HG03342 (cell line): Measurements from ENCODE around the gene BTRC.
"Not testable (repeated sequence)": the region's sequence is repeated elsewhere in the genome, so short reads cannot be mapped to it uniquely, and the experiment has no call there.

ENCODE experiments used
- ATAC-seq: cut with Tn5 transposase; IDR thresholded peaks from one replicate; pipeline ENCODE4 v1.9.1; 2021; ENCODE audit warnings: mild to moderate bottlenecking, moderate library complexity; ENCODE audit not compliant: unreplicated experiment

The BTRC gene

DNA sequence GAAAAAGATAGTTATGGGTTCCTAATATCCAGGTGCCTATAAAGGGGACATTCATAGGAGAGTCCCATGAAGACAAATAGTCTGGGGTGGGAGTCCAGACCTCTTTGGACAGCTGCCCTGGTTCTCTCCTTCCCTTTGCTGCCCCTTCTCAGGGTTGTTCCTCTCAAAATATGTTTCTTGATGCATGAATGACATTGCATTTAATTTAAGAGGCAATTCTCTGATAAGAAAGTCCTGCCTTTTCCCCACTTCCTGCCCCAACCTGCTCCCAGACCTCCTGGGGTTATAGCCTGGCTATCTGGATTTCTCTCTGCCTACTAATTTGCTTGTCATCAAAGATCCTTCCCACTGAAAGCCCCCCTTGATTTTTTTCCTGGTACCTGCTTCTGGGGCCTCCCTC, 12.5 kb upstream of the BTRC start:
- ATAC-seq: no peak

DNA sequence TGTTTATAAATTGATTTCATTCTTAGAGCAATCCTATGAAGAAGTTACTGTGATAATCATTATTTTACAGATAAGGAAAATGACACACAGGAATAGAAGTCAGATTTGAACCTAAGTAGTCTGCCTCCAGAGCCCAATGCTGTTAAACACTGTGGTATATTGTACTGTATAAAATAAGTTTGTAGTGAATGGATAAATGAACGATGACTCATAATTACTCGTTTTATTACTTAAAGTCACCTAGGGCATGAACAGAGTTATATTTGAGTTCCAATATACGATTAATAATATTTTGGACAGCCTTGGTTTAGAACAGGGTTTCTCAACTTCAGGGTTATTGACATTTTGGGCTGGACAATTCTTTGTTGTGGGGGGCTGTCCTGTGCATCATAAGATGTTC, 7.8 kb upstream of the BTRC start:
- ATAC-seq: no peak

DNA sequence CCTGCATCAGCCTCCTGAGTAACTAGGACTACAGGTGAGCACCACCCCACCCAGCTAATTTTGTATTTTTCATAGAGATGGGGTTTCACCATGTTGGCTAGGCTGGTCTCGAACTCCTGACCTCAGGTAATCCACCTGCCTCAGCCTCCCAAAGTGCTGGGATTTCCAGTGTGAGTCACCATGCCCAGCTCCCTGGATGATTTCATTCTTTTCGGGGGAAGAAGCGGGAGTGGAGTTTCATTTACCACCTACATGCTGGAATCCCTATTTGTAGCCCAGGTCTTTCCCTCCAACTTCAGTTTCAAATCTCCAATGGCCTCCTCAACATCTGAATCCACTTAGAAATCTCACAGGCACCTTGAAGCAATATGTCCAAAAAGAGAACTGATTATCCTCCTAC, 2.9 kb upstream of the BTRC start:
- no peak for ATAC-seq

DNA sequence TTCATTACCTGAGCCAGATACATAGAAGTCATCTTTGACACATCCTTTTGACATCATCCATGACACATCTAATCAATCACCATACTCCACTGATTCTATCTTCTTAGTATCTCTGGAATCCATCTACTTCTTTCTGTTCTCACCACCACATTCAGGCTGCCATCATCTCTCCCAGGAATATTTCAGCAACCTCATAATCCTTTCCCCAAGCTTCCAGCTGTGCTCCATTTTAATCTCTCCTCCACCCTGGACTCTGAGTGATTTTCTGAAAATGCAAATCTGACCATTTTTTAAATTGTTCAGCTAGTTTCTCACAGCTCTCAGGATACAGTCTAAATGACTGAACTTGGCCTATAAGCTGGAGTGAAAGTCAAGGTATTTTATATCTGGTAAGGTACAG, 2.5 kb upstream of the BTRC start:
- ATAC-seq: no peak

DNA sequence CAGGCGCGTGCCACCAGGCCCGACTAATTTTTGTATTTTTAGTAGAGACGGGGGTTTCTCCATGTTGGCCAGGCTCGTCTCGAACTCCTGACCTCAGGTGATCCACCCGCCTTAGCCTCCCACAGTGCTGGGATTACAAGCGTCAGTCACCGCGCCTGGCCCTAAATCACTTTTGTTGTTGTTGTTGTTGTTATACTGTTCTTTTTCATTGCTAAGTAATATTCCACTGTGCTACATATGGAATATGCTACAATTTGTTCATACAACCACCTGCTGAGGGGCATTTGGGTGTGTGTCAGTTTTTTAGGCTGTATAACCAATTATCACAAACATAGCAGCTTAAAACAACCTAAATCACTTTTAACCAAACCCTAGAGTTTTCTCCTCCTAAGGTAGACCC, 1.1 kb upstream of the BTRC start:
- ATAC-seq: not testable (repeated sequence)

DNA sequence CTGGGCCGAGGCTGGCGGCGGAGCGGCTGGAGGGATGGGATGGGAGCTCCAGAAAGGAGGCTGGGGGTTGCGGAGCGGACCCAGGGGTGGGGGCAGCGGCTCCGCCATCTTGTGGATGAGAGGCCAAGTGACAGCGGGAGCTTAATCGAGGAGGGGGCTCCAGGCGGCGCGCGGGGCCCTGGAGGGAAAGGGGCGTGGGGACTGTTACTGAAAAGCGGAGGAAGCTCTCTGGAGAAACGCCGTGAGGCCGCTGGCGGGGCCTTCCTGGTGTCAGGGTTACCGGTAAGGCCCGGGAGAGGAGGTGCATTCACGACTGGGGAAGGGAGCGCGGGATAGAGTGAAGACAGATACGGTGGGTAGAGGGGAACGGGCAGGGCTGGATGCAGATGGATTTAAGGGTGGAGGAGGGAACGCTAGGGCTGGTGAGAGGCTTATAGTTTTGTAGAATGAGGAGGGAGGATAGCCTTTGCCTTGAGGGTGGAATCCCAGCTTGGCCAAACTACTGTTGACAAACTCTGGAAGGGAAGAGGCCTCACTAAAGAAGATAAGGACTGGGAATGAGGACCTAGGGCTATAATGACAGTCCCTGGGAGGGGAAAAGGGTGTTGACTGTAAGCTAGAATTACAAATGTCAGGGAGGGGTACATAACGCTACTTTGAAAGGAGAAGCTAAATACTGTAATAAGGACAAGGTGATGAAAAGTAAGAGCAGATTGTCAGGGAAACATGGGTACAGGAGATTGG, 535 bp downstream of the BTRC start:
- ATAC-seq: no peak

DNA sequence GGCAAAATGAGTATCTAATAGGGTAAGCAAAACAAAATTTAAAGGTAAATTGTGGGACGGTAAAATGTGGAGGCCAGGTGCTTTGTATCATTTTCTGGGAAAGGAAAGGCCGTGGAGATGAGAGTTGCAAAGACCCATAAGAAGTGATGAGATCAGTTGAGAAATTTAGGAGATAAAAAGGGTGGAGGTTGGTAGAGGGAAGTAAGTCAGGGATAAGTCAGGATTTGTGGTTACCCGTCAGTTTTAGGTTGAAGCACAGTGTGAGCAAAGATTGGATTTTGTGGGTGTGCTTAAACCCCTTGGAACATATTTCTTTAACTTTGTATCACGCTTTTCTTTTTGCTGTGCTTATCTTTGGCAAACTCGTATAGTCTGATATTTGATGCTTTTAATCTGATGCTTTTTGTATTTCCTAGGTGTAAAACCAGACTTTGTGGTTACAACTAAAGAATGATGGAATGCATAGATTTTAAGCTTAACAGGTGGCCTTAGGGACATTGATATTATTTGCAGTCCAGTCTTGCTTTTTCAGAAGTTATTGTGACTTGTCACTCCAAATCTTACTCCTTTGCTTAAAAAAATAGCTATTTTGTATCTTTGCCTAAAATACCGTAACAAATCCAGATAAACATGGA, 1.2 kb downstream of the BTRC start:
- ATAC-seq: no peak

DNA sequence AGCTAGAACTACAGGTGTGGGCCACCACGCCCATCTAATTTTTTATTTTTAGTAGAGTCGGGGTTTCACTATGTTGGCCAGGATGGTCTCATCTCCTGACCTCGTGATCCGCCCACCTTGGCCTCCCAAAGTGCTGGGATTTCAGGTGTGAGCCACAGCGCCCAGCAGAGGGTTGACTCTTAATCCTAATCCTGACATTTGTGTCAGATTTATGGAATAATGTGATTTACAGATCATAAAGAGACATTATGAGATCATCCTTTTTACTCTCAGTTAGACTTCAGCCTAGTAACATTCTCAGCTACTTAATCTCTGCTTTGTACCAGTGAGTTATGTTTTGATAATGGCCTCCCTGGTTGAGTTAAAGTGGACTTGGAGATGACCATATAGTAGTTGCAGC, 2.2 kb downstream of the BTRC start:
- ATAC-seq: no peak

DNA sequence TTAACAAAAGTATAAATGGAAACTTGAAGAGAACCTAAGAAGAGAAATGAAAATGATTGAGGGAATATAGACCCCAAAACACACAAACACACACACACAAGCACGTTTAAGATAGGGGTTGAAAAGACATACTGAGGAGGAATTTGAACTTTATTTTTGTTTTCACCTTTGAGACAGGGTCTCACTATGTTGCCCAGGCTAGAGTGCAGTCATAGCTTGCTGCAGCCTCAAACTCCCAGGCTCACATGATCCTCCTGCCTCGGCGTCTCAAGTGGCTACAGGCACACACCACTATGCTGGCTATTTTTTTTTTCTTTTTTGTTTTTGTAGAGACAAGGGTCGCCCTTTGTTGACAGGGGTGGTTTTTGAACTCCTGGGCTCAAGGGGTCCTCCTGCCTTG, 4.0 kb downstream of the BTRC start:
- no peak for ATAC-seq

DNA sequence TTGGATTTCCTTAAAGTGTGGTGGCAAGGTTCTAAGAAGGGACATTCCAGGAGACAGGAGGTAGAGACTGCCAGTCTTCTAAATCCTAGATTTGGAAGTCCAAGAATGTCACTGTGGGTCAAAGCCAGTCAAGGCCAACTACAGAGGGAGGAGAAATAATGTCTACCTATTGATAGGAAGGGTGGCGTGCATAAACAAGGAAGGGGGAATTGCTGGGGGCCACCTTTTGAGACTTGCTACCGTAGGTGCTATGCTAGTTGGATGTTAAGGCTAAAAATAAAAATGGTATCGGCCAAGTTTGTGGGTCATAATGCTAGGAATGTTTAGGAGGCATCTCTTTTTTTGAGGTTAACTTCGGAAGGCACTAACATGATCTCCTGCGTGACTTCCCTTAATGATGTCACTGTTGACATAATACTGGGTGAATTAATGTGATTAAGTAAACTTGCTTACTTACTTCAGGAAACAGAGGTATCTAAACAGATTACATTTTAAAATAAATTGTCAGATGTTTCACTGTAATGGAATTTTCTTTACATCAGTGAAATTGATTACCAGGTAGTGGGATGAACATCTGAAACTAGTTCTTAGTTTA, 4.8 kb downstream of the BTRC start:
- no peak for ATAC-seq

DNA sequence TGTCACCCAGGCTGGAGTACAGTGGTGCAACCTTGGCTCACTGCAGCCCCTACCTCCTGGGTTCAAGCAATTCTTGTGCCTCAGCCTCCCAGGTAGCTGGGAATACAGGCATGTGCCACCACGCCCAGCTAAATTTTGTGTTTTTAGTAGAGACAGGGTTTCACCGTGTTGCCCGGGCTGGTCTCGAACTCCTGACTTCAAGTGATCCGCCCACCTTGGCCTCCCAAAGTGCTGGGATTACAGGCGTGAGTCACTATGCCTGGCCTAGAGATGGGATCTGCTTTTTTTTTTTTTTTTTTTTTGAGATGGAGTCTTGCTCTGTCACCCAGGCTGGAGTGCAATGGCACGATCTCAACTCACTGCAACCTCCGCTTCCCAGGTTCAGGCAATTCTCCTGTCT, 6.1 kb downstream of the BTRC start:
- ATAC-seq: not testable (repeated sequence)

DNA sequence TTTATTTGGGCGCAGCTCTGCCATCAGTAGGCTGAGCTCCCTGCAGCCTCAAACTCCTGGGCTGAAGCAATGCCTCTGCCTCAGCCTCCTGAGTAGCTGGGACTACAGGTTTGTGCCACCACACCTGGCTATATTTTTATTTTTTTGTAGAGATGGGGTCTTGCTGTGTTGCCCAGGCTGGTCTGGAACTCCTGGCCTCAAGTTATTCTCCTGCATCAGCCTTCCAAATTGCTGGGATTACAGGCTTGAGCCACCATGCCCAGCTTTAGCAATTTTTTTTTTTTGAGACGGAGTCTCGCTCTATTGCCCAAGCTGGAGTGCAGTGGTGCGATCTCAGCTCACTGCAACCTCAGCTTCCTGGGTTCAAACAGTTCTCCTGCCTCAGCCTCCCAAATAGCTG, 6.9 kb downstream of the BTRC start:
- ATAC-seq: not testable (repeated sequence)

DNA sequence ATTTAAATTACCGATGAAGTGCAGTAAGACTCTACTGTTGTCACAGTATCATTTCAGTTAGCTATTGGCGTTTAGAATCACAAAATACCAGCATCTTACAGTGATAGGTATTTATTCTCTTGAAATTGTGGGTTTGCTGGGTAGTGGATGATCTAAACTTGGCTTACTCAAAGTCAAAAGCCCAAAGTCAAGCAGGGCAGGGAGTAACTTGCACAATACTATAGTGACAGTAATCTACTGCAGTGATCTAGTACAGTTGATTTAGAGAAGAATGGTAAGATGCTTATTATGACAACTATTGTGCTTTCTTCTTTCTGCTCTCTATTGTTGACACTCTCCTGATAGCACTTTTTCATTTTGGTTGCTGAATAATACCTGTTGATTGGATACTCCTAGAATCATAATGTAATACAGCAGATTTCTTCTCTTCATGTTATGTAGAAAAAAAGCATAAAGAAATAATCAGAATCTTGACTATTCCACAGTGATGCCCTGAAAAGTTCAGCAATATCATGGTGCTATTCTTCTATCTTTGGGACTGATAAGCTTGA, 10.0 kb downstream of the BTRC start:
- no peak for ATAC-seq

DNA sequence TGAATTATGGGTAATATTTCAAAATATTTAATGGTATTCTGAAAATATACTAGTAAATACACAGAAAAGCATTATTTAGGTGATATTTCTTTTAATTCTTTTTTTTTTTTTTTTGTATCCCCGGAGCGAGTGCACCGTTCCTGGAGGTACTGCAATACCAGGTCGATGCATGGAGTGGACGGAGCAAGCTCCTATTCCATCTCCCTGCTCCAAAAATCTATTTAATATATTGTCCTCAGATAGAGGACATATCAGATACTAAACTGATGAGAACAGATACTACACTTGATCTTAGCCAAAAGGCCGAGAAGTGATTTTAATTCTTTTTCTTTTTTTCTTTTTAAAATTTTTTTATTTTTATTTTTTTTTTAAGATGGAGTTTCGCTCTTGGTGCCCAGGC, 10.8 kb downstream of the BTRC start:
- no peak for ATAC-seq

DNA sequence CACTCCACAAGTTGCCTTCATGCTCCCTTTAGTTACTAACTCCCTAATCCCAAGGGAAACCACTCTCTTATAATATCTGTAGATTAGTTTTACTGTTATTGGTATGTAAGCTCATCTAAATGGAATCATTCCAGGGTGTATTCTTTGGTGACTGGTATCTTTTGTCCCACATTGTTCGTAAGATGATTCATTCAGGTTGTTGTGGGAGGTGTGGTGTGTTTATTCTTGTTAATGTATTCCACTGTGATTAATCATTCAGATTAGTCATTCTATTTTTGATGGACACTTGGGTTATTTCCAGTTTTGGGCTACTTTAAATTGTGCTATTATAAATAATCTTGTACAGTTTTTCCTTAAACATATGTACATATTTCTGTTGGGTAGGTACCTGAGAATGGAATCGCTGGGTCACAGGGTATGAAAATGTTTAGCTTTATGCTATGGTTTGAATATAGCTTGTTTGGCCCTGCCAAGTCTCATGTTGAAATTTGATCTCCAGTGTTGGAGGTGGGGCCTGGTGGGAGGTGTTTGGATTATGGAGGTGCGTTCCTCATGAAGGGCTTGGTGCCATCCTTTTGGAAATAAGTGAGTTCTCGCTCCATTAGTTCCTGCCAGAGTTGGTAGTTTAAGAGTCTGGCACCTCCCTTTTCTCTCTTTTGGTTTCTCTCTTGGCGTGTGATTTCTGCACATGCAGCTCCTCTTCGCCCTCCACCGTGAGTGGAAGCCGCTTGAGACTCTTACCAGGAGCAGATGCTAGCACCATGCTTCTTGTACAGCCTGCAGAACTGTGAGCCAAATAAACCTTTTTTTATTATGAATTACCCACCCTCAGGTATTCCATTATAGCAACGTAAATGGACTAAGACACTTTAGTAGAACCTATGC, 13.8 kb downstream of the BTRC start:
- ATAC-seq: no peak

DNA sequence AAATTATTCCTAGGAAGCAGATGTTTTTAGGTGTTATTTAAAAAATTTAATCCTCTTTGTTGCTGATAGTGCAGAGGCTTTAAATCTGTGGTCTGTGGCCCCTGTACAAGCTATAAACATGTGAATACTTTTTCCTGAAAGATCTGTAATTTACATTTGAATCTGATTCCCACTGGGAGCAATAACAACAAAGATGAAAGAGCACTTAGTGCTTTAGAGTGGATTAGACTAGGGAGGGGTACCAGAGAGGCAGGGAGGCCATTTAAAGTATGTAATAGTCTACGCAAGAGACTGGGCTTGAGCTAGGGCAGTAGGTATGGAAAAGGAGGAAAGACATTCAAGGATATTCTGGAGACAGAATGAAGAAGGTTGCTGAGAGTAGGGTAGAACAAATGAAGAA, 19.1 kb downstream of the BTRC start:
- ATAC-seq: no peak

DNA sequence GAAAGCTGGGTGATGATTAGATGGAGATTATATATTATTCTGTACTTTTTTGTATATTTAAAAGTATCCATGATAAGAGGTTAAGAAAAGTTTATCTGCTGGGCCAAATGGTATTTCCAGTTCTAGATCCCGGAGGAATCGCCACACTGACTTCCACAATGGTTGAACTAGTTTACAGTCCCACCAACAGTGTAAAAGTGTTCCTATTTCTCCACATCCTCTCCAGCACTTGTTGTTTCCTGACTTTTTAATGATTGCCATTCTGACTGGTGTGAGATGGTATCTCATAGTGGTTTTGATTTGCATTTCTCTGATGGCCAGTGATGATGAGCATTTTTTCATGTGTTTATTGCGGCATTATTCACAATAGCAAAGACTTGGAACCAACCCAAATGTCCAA, 20.0 kb downstream of the BTRC start:
- ATAC-seq: not testable (repeated sequence)

DNA sequence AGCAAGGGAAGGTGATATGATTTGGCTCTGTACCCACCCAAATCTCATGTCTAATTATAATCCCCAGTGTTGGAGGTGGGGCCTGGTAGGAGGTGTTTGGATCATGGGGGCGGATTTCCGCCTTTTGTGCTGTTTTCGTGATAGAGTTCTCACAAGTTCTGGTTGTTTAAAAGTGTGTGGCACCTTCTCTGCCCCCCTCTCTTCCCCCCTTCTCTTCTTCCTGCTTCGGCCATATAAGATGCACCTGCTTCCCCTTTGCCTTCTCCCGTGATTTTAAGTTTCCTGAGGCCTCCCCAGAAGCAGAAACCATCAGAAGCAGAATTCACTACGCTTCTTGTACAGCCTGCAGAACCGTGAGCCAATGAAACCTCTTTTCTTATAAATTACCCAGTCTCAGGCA, 21.1 kb downstream of the BTRC start:
- ATAC-seq: no peak

DNA sequence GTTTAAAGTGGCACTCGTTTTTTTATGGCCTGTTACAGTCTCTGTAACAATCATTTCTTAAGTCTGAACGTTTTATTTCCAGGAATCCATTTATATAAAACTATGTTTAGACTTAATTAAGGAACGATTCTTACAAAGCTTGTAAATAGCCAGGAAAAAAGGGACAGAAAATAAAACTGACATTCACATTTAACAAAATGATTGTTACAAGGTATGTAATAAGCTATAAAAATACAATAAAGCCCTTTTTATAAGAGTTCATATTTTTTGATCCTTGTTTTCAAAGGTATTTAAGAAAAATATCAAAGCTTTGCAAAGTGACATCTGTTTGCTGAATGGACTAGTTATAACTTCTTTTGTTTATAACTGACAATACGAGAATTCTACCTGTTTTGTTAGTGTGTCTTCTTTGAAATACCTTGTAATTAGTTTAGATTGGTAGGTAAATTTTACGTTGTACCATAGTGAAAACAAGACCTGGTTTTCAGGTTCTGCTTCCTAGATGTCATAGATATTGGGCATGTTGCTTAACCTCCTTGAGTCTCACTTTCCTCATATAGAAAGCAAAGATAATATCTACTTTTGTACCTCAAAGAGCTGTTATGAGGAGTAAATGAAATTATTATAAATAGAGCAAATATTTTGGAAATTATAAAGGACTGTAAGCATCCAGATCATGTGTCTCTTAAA, 25.8 kb downstream of the BTRC start:
- ATAC-seq: no peak

DNA sequence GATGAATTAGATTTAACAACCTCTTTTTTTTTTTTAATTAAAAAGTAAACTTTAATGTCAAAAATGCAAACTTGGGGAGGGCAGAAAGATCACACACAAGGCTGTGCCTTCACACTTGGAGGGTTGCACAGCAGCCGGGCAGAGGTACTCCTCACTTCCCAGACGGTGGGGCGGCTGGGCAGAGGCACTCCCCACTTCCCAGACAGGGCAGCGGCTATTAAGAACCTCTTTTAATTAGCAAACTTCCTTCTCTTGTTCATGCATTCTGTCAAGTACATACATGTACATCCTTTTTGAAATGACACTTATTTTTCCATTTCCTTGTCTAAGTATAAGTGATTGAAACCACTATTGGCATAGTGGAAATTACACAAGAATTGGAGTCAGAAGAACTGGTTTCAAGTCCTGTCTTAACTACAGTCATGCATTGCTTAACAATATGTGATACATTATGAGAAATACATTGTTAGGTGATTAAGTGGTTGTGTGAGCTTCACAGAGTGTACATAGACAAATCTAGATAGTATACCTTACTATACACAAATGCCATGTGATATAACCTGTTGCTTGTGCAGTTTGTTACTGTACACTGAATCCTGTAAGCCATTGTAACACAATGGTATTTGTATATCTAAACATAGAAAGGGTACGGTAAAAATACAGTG, 26.5 kb downstream of the BTRC start:
- no peak for ATAC-seq
